CD1c-positive myeloid dendritic cell (primary cell): Measurements from ENCODE around the gene C22orf23.

Experiments used
- DNase-seq: peaks from one replicate; pipeline ENCODE4 v3.0.0-alpha.2; 2016; ENCODE audit errors: extremely low spot score

C22orf23 gene

GRCh38 chr22:37925767-37926166, 27.6 kb downstream of the C22orf23 start:
- no peak for DNase-seq

- no peak for DNase-seq
Observed at GRCh38 chr22:37925330-37925729, 28.1 kb downstream of the C22orf23 start.

- no peak for DNase-seq
Observed at GRCh38 chr22:37924386-37925065, 28.9 kb downstream of the C22orf23 start.

- DNase-seq, result no peak
Observed at GRCh38 chr22:37923927-37924326, 29.5 kb downstream of the C22orf23 start.

GRCh38 chr22:37922191-37922590, 31.2 kb downstream of the C22orf23 start:
- no peak for DNase-seq

- DNase-seq, result peak; percentile 34
Observed at GRCh38 chr22:37920126-37920525, 33.3 kb downstream of the C22orf23 start.

- DNase-seq, result no peak
Observed at GRCh38 chr22:37918580-37919270, 34.7 kb downstream of the C22orf23 start.

GRCh38 chr22:37917874-37918548, 35.4 kb downstream of the C22orf23 start:
- DNase-seq, result no peak

GRCh38 chr22:37916311-37916710, 37.1 kb downstream of the C22orf23 start:
- no peak for DNase-seq

- peak; percentile 26 for DNase-seq
Observed at GRCh38 chr22:37913233-37913721, 40.1 kb downstream of the C22orf23 start.

GRCh38 chr22:37912171-37912570, 41.2 kb downstream of the C22orf23 start:
- DNase-seq, result no peak

- no peak for DNase-seq
Observed at GRCh38 chr22:37911697-37912096, 41.7 kb downstream of the C22orf23 start.

- DNase-seq, result no peak
Observed at GRCh38 chr22:37910890-37911672, 42.3 kb downstream of the C22orf23 start.

GRCh38 chr22:37909766-37910165, 43.6 kb downstream of the C22orf23 start:
- DNase-seq, result no peak

- no peak for DNase-seq
Observed at GRCh38 chr22:37907036-37907954, 46.1 kb downstream of the C22orf23 start.

- peak; percentile 26 for DNase-seq
Observed at GRCh38 chr22:37906364-37907008, 46.9 kb downstream of the C22orf23 start.

- DNase-seq, result peak; percentile 77
Observed at GRCh38 chr22:37905534-37906363, 47.7 kb downstream of the C22orf23 start, which contains the start of gene MICALL1. Gene MICALL1 (plus strand): TSS chr22:37906297. CDS start chr22:37906423, 126 bp downstream.

- peak; percentile 85 for DNase-seq
Observed at GRCh38 chr22:37904572-37905533, 48.5 kb downstream of the C22orf23 start.
